ENCODE measurements around the gene PITPNC1. TPM values are rescaled to one million over a fixed set of nuclear protein-coding genes. Genes with fewer than 3 reads are reported as not detected.

Gene PITPNC1
- total RNA-seq, 4 donors from 2014 or later: 14.1 to 35.5 (median 31.8) TPM

DNA sequence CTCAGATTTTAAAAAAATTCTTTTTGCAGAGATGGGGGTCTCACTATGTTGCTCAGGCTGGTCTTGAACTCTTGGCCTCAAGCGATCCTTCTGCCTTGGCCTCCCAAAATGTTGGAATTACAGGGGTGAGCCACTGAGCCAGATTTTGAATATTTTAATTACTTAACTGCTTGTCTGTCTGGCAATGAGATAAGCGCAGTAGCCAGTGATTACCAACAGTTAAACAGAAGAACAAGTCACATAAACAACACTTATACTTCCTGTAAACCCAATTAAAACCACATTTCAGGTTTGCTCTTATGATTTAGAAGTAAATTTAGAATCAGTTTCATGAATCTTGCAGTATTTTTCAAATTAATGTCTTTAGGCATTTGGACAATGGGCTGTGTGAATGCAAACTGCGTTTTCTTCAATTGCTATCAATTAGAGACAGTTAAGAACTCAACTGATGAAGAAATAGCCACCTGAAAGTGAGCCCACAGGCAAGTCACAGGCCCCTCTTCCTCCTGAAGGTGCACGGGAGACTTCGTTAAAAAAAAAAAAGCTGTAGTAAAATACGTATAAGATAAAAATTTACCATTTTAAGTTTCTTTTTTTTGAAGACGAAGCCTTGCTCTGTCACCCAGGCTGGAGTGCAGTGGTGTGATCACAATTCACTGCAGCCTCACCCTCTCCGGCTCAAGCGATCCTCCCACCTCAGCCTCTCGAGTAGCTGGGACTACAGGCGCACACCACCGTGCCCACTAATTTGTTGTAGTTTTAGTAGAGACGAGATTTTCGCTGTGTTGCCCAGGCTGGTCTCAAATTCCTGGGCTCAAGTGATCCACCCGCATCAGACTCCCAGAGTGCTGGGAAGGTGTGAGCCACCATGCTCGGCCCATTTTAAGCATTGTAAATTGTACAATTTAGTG is 73.0 kb downstream of the PITPNC1 start:
- TF ChIP-seq, protein P1, sequence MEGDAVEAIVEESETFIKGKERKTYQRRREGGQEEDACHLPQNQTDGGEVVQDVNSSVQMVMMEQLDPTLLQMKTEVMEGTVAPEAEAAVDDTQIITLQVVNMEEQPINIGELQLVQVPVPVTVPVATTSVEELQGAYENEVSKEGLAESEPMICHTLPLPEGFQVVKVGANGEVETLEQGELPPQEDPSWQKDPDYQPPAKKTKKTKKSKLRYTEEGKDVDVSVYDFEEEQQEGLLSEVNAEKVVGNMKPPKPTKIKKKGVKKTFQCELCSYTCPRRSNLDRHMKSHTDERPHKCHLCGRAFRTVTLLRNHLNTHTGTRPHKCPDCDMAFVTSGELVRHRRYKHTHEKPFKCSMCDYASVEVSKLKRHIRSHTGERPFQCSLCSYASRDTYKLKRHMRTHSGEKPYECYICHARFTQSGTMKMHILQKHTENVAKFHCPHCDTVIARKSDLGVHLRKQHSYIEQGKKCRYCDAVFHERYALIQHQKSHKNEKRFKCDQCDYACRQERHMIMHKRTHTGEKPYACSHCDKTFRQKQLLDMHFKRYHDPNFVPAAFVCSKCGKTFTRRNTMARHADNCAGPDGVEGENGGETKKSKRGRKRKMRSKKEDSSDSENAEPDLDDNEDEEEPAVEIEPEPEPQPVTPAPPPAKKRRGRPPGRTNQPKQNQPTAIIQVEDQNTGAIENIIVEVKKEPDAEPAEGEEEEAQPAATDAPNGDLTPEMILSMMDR (IDR thresholded peaks at IDR 0.05): no peak
- TF ChIP-seq EP300 (IDR thresholded peaks at IDR 0.05) (no peak), POLR2AphosphoS5 (IDR thresholded peaks at IDR 0.05) (no peak), POLR2A (IDR thresholded peaks at IDR 0.05; ENCODE audit: low read depth) (no peak)
- Histone ChIP-seq H3K4me3 (no peak overlapping the region), H3K27ac (replicated peaks in 1 of 4) (no peak overlapping the region), H3K27me3 (no peaks in the 10 kb centered on the region), H3K4me1 (peaks cover 0 to 4% (median 0%) of the 10 kb centered on the region in 4 donors), H3K36me3 (no peaks in the 10 kb centered on the region), H3K9me3 (no peaks in the 10 kb centered on the region)
- WGBS: 93% methylated on average over 16 of the region's 16 CpGs
- DNase-seq (ENCODE audit: extremely low spot score): no peak
- intact Hi-C loops (cut with DNase I): no loop called here

- H3K27me3 ChIP-seq: no peaks in the 10 kb centered on the region
- TF ChIP-seq, protein P1 (IDR thresholded peaks at IDR 0.05): no peak
- TF ChIP-seq POLR2A (IDR thresholded peaks at IDR 0.05; ENCODE audit: low read depth) (no peak), EP300 (IDR thresholded peaks at IDR 0.05) (no peak), POLR2AphosphoS5 (IDR thresholded peaks at IDR 0.05) (no peak)
- intact Hi-C loops (cut with DNase I): no loop called here
- peaks cover 0 to 4% (median under 1%) of the 10 kb centered on the region in 4 donors for H3K9me3 ChIP-seq
- no peak overlapping the region for H3K27ac ChIP-seq (replicated peaks in 1 of 4)
- no peak for DNase-seq (ENCODE audit: extremely low spot score)
- H3K4me1 ChIP-seq: no peaks in the 10 kb centered on the region
- WGBS: 93% methylated on average over 10 of the region's 10 CpGs
- no peaks in the 10 kb centered on the region for H3K36me3 ChIP-seq
- no peak overlapping the region for H3K4me3 ChIP-seq
These were observed 75.8 kb downstream of the PITPNC1 start for GRCh38 chr17:67452681-67453554.

GRCh38 chr17:67456103-67456502 is 79.0 kb downstream of the PITPNC1 start:
- peaks cover 0 to 6% (median 0%) of the 10 kb centered on the region in 4 donors for H3K4me1 ChIP-seq
- no peak overlapping the region for H3K4me3 ChIP-seq
- 54% methylated on average over 1 of the region's 1 CpG for WGBS
- intact Hi-C loops (cut with DNase I): no loop called here
- peaks cover 0 to 5% (median 2%) of the 10 kb centered on the region in 4 donors for H3K9me3 ChIP-seq
- no peak for DNase-seq (ENCODE audit: extremely low spot score)
- H3K27ac ChIP-seq (replicated peaks in 1 of 4): no peak overlapping the region
- TF ChIP-seq, protein P1 (IDR thresholded peaks at IDR 0.05): no peak
- TF ChIP-seq POLR2A (IDR thresholded peaks at IDR 0.05; ENCODE audit: low read depth) (no peak), POLR2AphosphoS5 (IDR thresholded peaks at IDR 0.05) (no peak), EP300 (IDR thresholded peaks at IDR 0.05) (no peak)
- no peaks in the 10 kb centered on the region for H3K27me3 ChIP-seq
- H3K36me3 ChIP-seq: no peaks in the 10 kb centered on the region

DNA sequence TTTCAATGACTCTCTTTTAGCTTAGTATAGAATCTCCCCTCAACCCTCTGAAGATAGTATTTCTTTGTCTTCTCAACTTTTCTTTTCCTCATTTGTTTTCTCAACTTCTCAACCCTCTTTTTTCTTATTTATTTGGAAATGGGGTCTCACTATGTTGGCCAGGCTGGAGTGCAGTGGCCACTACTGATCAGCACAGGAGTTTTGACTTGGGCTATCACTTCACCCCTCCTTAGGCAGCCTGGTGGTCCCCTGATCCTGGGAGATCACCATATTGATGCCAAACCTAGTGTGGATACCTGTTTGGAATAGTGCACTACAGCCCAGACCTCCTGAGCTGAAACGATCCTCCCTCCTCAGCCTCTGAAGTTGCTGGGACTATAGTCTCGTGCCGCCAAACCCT is 79.8 kb downstream of the PITPNC1 start:
- Histone ChIP-seq H3K9me3 (peaks cover 0 to 5% (median 2%) of the 10 kb centered on the region in 4 donors), H3K4me3 (no peak overlapping the region), H3K27me3 (no peaks in the 10 kb centered on the region), H3K27ac (replicated peaks in 1 of 4) (no peak overlapping the region), H3K36me3 (no peaks in the 10 kb centered on the region), H3K4me1 (peaks cover 0 to 6% (median 2%) of the 10 kb centered on the region in 4 donors)
- intact Hi-C loops (cut with DNase I): no loop called here
- 94% methylated on average over 3 of the region's 3 CpGs for WGBS
- TF ChIP-seq EP300 (IDR thresholded peaks at IDR 0.05) (no peak), POLR2A (IDR thresholded peaks at IDR 0.05; ENCODE audit: low read depth) (no peak), POLR2AphosphoS5 (IDR thresholded peaks at IDR 0.05) (no peak)
- TF ChIP-seq, protein P1 (IDR thresholded peaks at IDR 0.05): no peak
- DNase-seq (ENCODE audit: extremely low spot score): no peak

Data from esophagus muscularis mucosa (tissue), 4 donors.